H9 (cell line): ENCODE results near the gene TMEM163. TPM values are rescaled to one million over a fixed set of nuclear protein-coding genes. Genes with fewer than 3 reads are reported as not detected.
A peak's percentile ranks its signal among the peaks of the same experiment; 100 is the strongest.

ENCODE experiments used
- DNase-seq: peaks from one replicate; pipeline ENCODE4 v3.0.0-alpha.2; 2017
- H2AFZ ChIP-seq: one replicate; pipeline ENCODE4 v1.6.1; 2013; ENCODE audit warnings: mild to moderate bottlenecking, low read length, control low read depth, moderate library complexity
- H2AK5ac ChIP-seq: 2 replicates; pipeline ENCODE4 v1.6.1; 2013; ENCODE audit warnings: low read length, control low read depth, mixed read lengths; ENCODE audit not compliant: insufficient read length
- H2BK120ac ChIP-seq: one replicate; pipeline ENCODE4 v1.6.1; 2013; ENCODE audit warnings: low read depth, mild to moderate bottlenecking, low read length, control low read depth, inconsistent platforms; ENCODE audit not compliant: poor library complexity, severe bottlenecking
- H2BK12ac ChIP-seq: 2 replicates; pipeline ENCODE4 v1.6.1; 2013; ENCODE audit warnings: low read length, control low read depth, mixed read lengths, low read depth; ENCODE audit not compliant: insufficient read length
- H2BK15ac ChIP-seq: 2 replicates; pipeline ENCODE4 v1.6.1; 2013; ENCODE audit warnings: low read depth, low read length, control low read depth
- H2BK20ac ChIP-seq: one replicate; pipeline ENCODE4 v1.6.1; 2013; ENCODE audit warnings: low read depth, mild to moderate bottlenecking, low read length, control low read depth, inconsistent platforms; ENCODE audit not compliant: poor library complexity, severe bottlenecking
- H2BK5ac ChIP-seq: 2 replicates; pipeline ENCODE4 v1.6.1; 2013; ENCODE audit warnings: low read length, control low read depth, mixed read lengths; ENCODE audit not compliant: insufficient read length
- H3K14ac ChIP-seq: 2 replicates; pipeline ENCODE4 v1.6.1; 2013; ENCODE audit warnings: low read length, control low read depth; ENCODE audit not compliant: insufficient read depth
- H3K18ac ChIP-seq: 2 replicates; pipeline ENCODE4 v1.6.1; 2013; ENCODE audit warnings: low read depth, mild to moderate bottlenecking, mixed read lengths, low read length, control low read depth; ENCODE audit not compliant: insufficient read length
- H3K23ac ChIP-seq: 2 replicates; pipeline ENCODE4 v1.6.1; 2013; ENCODE audit warnings: low read length, control low read depth, mixed read lengths, low read depth; ENCODE audit not compliant: insufficient read length
- H3K23me2 ChIP-seq: 2 replicates; pipeline ENCODE4 v1.6.1; 2013; ENCODE audit warnings: low read depth, mild to moderate bottlenecking, mixed read lengths, low read length, control low read depth; ENCODE audit not compliant: insufficient read length, poor library complexity, severe bottlenecking
- H3K27ac ChIP-seq: 2 replicates; pipeline ENCODE4 v1.5.1; 2013; ENCODE audit warnings: low read length, control low read depth, mixed read lengths, low read depth; ENCODE audit not compliant: insufficient read length
- H3K27me3 ChIP-seq: 2 replicates; pipeline ENCODE4 v1.6.1; 2013; ENCODE audit warnings: low read length, control low read depth, inconsistent platforms; ENCODE audit not compliant: insufficient read depth
- H3K4ac ChIP-seq: 2 replicates; pipeline ENCODE4 v1.6.1; 2013; ENCODE audit warnings: low read depth, mild to moderate bottlenecking, control low read depth, inconsistent platforms, low read length, moderate library complexity
- H3K4me1 ChIP-seq: 2 replicates; pipeline ENCODE4 v1.6.1; 2013; ENCODE audit warnings: low read length, control low read depth, inconsistent platforms; ENCODE audit not compliant: insufficient read depth
- H3K4me2 ChIP-seq: 2 replicates; pipeline ENCODE4 v1.6.1; 2013; ENCODE audit warnings: low read length, control low read depth, mixed read lengths; ENCODE audit not compliant: insufficient read length, insufficient read depth
- H3K56ac ChIP-seq: 2 replicates; pipeline ENCODE4 v1.6.1; 2013; ENCODE audit warnings: low read depth, mild to moderate bottlenecking, mixed read lengths, low read length, control low read depth; ENCODE audit not compliant: insufficient read length
- H3K79me1 ChIP-seq: 2 replicates; pipeline ENCODE4 v1.6.1; 2013; ENCODE audit warnings: low read depth, mild to moderate bottlenecking, moderate library complexity, low read length, control low read depth, inconsistent platforms; ENCODE audit not compliant: insufficient read depth, poor library complexity, severe bottlenecking
- H3K79me2 ChIP-seq: 2 replicates; pipeline ENCODE4 v1.6.1; 2013; ENCODE audit warnings: low read length, control low read depth, inconsistent platforms; ENCODE audit not compliant: insufficient read depth
- H3K9ac ChIP-seq: 2 replicates; pipeline ENCODE4 v1.6.1; 2013; ENCODE audit warnings: low read length, control low read depth, mixed read lengths; ENCODE audit not compliant: insufficient read length; ENCODE audit errors: extremely low read depth
- H3K9me3 ChIP-seq: one replicate; pipeline ENCODE4 v1.6.1; 2013; ENCODE audit warnings: low read depth, low read length, inconsistent platforms; ENCODE audit not compliant: control insufficient read depth
- H3T11ph ChIP-seq: one replicate; pipeline ENCODE4 v1.6.1; 2013; ENCODE audit warnings: mild to moderate bottlenecking, low read length, control low read depth, inconsistent platforms
- H4K20me1 ChIP-seq: one replicate; pipeline ENCODE4 v1.6.1; 2013; ENCODE audit not compliant: control insufficient read depth, insufficient read length, insufficient read depth
- H4K5ac ChIP-seq: 2 replicates; pipeline ENCODE4 v1.6.1; 2013; ENCODE audit warnings: low read depth, mild to moderate bottlenecking, mixed read lengths, low read length, control low read depth; ENCODE audit not compliant: insufficient read length
- H4K8ac ChIP-seq: replicated peaks from 2 replicates; pipeline ENCODE4 v1.6.1; 2013; ENCODE audit warnings: low read length, control low read depth, mixed read lengths, low read depth; ENCODE audit not compliant: insufficient read length
- H4K91ac ChIP-seq: 2 replicates; pipeline ENCODE4 v1.6.1; 2013; ENCODE audit warnings: low read depth, mild to moderate bottlenecking, moderate library complexity, mixed read lengths, low read length, control low read depth; ENCODE audit not compliant: insufficient read length
- H3K27ac Mint-ChIP-seq, 3 experiments: 2 replicates in 2 of 3; 3 replicates in 1 of 3; pipeline ENCODE4 v1.8.0; 2020 to 2021; ENCODE audit warnings: mixed read lengths in 3 of 3, mild to moderate bottlenecking in 1 of 3, moderate library complexity in 1 of 3
- H3K27me3 Mint-ChIP-seq: 2 replicates; pipeline ENCODE4 v1.8.0; 2021; ENCODE audit warnings: low read depth, mild to moderate bottlenecking, moderate library complexity, mixed read lengths
- H3K36me3 Mint-ChIP-seq, 3 experiments: 2 replicates in 2 of 3; 3 replicates in 1 of 3; pipeline ENCODE4 v1.8.0; 2020 to 2021; ENCODE audit warnings: low read depth in 3 of 3, mixed read lengths in 3 of 3; ENCODE audit not compliant: insufficient read depth in 1 of 3
- H3K4me1 Mint-ChIP-seq, 2 experiments: 2 replicates each; pipeline ENCODE4 v1.8.0; 2020; ENCODE audit warnings: mixed read lengths in 2 of 2
- H3K4me3 Mint-ChIP-seq, 2 experiments: 2 replicates in 1 of 2; 3 replicates in 1 of 2; pipeline ENCODE4 v1.8.0; 2020 to 2021; ENCODE audit warnings: mild to moderate bottlenecking in 2 of 2, mixed read lengths in 2 of 2, moderate library complexity in 1 of 2
- H3K9me3 Mint-ChIP-seq, 2 experiments: 2 replicates in 1 of 2; 3 replicates in 1 of 2; pipeline ENCODE4 v1.8.0; 2020; ENCODE audit warnings: mild to moderate bottlenecking in 2 of 2, mixed read lengths in 2 of 2, moderate library complexity in 1 of 2
- WGBS: extraction: QIAGEN DNeasy Blood & Tissue Kit; methylation state at CpG from one replicate; pipeline ENCODE4 v1.1.7; 2013; ENCODE audit warnings: missing lambda C conversion rate, low lambda C conversion rate, mixed read lengths; ENCODE audit not compliant: insufficient read length; ENCODE audit errors: extremely low coverage; 5-methylcytosine and 5-hydroxymethylcytosine counted together
- total RNA-seq: library from RNA; stranded (reverse); gene quantifications from 2 replicates; pipeline ENCODE4 v1.2.1, GENCODE V29; 2021
- TF ChIP-seq, protein P1 (sequence below): fragments of 200-600 bp; sonication (generic); conservative IDR thresholded peaks from 3 replicates; pipeline ENCODE4 v1.8.0; 2021; ENCODE audit warnings: antibody characterized with exemption, mild to moderate bottlenecking

Gene TMEM163
- total RNA-seq, 1 experiment from 2014 or later = 0.39 TPM

- Histone ChIP-seq H3K23ac (no peak overlapping the region), H3K4ac (no peak overlapping the region)
- H3K4me1 Mint-ChIP-seq = peaks cover 14 to 17% of the 10 kb centered on the region in 2 experiments
These were observed 12.8 kb downstream of the TMEM163 start for GRCh38 chr2:134705861-134706586.

More at GRCh38 chr2:134705861-134706586, 12.8 kb downstream of the TMEM163 start:
- Histone ChIP-seq H4K5ac (no peak overlapping the region), H3K14ac (no peak overlapping the region), H2AK5ac (no peak overlapping the region), H3K79me1 (no peaks in the 10 kb centered on the region), H2BK12ac (no peak overlapping the region), H2BK20ac (no peak overlapping the region), H3T11ph (no peak overlapping the region), H3K79me2 (no peaks in the 10 kb centered on the region), H3K56ac (no peak overlapping the region), H3K18ac (no peak overlapping the region), H3K4me1 (peaks cover 3% of the 10 kb centered on the region; the same call in 1 of the 2 replicates), H2AFZ (no peak overlapping the region), H2BK120ac (no peak overlapping the region), H3K27me3 (no peaks in the 10 kb centered on the region), H3K9ac (no peak overlapping the region), H3K9me3 (no peaks in the 10 kb centered on the region), H3K23me2 (no peaks in the 10 kb centered on the region), H3K27ac (no peak overlapping the region), H4K8ac (no peak overlapping the region), H4K20me1 (no peaks in the 10 kb centered on the region), H2BK15ac (no peak overlapping the region), H3K4me2 (no peak overlapping the region), H4K91ac (no peak overlapping the region), H2BK5ac (no peak overlapping the region)
- peak overlapping the region in 1 of 2 experiments; percentile 50; a peak in 1 of 5 replicates for H3K4me3 Mint-ChIP-seq
- peaks cover 11% of the 10 kb centered on the region for H3K27me3 Mint-ChIP-seq
- no peaks in the 10 kb centered on the region for H3K9me3 Mint-ChIP-seq
- WGBS = no CpG with 5 or more reads among the region's 21 CpGs
- H3K36me3 Mint-ChIP-seq = no peaks in the 10 kb centered on the region; a peak in 1 of 7 replicates
- DNase-seq = peak; percentile 70
- no peak overlapping the region for H3K27ac Mint-ChIP-seq
- TF ChIP-seq, protein P1, sequence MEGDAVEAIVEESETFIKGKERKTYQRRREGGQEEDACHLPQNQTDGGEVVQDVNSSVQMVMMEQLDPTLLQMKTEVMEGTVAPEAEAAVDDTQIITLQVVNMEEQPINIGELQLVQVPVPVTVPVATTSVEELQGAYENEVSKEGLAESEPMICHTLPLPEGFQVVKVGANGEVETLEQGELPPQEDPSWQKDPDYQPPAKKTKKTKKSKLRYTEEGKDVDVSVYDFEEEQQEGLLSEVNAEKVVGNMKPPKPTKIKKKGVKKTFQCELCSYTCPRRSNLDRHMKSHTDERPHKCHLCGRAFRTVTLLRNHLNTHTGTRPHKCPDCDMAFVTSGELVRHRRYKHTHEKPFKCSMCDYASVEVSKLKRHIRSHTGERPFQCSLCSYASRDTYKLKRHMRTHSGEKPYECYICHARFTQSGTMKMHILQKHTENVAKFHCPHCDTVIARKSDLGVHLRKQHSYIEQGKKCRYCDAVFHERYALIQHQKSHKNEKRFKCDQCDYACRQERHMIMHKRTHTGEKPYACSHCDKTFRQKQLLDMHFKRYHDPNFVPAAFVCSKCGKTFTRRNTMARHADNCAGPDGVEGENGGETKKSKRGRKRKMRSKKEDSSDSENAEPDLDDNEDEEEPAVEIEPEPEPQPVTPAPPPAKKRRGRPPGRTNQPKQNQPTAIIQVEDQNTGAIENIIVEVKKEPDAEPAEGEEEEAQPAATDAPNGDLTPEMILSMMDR = no peak
